ENCODE data around the gene C1orf52.

The C1orf52 gene

DNA sequence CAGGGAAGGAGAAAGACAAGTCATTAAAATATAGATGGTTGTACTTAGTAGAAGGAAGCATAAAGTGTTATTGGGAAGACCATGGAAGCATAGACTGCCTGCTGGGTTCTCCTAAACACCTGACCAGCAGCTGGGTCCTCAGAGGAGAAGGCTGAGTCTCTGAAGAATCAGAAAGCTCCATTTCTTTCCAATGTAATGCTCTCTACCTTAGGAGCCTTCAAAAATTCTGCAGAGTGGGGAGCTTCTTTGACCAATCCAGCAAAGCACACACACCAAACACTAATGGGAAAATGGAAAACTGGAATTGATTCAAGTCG is 38.0 kb upstream of the C1orf52 start:
- no peak overlapping the region for H3K4me3 ChIP-seq (replicated peaks; ENCODE audit: insufficient read depth, low read length)
- DNase-seq (ENCODE audit: low read depth in 1 of 2, low spot score in 1 of 2), result no peak
- H3K27ac ChIP-seq (replicated peaks), result no peak overlapping the region
- TF ChIP-seq, protein P1, sequence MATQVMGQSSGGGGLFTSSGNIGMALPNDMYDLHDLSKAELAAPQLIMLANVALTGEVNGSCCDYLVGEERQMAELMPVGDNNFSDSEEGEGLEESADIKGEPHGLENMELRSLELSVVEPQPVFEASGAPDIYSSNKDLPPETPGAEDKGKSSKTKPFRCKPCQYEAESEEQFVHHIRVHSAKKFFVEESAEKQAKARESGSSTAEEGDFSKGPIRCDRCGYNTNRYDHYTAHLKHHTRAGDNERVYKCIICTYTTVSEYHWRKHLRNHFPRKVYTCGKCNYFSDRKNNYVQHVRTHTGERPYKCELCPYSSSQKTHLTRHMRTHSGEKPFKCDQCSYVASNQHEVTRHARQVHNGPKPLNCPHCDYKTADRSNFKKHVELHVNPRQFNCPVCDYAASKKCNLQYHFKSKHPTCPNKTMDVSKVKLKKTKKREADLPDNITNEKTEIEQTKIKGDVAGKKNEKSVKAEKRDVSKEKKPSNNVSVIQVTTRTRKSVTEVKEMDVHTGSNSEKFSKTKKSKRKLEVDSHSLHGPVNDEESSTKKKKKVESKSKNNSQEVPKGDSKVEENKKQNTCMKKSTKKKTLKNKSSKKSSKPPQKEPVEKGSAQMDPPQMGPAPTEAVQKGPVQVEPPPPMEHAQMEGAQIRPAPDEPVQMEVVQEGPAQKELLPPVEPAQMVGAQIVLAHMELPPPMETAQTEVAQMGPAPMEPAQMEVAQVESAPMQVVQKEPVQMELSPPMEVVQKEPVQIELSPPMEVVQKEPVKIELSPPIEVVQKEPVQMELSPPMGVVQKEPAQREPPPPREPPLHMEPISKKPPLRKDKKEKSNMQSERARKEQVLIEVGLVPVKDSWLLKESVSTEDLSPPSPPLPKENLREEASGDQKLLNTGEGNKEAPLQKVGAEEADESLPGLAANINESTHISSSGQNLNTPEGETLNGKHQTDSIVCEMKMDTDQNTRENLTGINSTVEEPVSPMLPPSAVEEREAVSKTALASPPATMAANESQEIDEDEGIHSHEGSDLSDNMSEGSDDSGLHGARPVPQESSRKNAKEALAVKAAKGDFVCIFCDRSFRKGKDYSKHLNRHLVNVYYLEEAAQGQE (IDR thresholded peaks at IDR 0.05; ENCODE audit: insufficient replicate concordance, low read depth), result no peak
- H3K27me3 ChIP-seq (ENCODE audit: insufficient read depth, poor library complexity, severe bottlenecking), result no peaks in the 10 kb centered on the region

DNA sequence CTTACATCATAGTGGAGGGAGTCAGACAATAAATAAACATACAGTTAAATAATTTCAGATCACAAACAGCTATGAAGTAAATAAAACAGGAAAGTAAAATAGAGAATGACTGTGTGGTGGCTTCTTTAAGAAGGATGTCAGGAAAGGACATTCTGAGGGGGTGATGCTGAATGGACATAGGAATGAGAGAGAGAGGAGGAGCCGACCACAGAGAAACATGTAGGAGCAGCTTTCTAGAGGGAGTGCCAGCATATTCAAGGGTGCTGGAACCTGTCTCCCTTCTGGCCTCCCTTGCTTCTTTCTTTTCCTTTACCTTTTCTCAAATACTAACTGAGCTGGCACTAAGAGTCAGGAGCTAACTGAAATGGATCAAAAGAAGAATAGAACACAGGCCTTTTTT is 37.5 kb upstream of the C1orf52 start:
- Histone ChIP-seq H3K4me3 (replicated peaks; ENCODE audit: insufficient read depth, low read length) (no peak overlapping the region), H3K27ac (replicated peaks) (no peak overlapping the region), H3K27me3 (ENCODE audit: insufficient read depth, poor library complexity, severe bottlenecking) (no peaks in the 10 kb centered on the region)
- no peak for DNase-seq (ENCODE audit: low read depth in 1 of 2, low spot score in 1 of 2)
- TF ChIP-seq, protein P1 (IDR thresholded peaks at IDR 0.05; ENCODE audit: insufficient replicate concordance, low read depth), result no peak
- TF ChIP-seq, protein P2, sequence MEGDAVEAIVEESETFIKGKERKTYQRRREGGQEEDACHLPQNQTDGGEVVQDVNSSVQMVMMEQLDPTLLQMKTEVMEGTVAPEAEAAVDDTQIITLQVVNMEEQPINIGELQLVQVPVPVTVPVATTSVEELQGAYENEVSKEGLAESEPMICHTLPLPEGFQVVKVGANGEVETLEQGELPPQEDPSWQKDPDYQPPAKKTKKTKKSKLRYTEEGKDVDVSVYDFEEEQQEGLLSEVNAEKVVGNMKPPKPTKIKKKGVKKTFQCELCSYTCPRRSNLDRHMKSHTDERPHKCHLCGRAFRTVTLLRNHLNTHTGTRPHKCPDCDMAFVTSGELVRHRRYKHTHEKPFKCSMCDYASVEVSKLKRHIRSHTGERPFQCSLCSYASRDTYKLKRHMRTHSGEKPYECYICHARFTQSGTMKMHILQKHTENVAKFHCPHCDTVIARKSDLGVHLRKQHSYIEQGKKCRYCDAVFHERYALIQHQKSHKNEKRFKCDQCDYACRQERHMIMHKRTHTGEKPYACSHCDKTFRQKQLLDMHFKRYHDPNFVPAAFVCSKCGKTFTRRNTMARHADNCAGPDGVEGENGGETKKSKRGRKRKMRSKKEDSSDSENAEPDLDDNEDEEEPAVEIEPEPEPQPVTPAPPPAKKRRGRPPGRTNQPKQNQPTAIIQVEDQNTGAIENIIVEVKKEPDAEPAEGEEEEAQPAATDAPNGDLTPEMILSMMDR (IDR thresholded peaks at IDR 0.05; ENCODE audit: insufficient read depth, low read length), result no peak
- TF ChIP-seq GABPA (IDR thresholded peaks at IDR 0.05; ENCODE audit: low read depth) (no peak), SPI1 (IDR thresholded peaks at IDR 0.05; ENCODE audit: borderline replicate concordance, low read depth) (no peak), POLR2AphosphoS5 (IDR thresholded peaks at IDR 0.05; ENCODE audit: low read depth) (no peak)

DNA sequence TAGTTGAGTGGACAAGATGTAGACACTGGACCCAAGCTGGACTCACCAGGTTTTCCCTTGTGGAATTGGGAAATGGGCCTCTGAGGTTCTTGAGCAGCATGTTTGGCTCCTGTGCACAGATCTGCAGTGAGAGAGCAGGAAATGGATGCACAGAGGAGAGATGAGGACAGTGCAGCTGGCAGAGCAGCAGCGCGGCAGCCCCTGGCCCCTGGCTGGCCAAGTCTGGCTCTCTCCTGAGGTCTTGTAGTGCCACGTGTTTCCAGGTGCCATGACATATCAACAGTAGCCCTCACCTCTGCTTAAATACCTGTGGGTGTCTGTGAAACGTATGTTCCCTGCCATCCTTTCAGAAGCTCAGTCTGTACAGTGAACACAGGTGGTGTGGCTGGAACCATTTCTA is 36.2 kb upstream of the C1orf52 start:
- peaks cover 2% of the 10 kb centered on the region for H3K27me3 ChIP-seq (ENCODE audit: insufficient read depth, poor library complexity, severe bottlenecking)
- no peak overlapping the region for H3K27ac ChIP-seq (replicated peaks)
- no peak overlapping the region for H3K4me3 ChIP-seq (replicated peaks; ENCODE audit: insufficient read depth, low read length)
- DNase-seq (ENCODE audit: low read depth in 1 of 2, low spot score in 1 of 2), result no peak
- no peak for TF ChIP-seq GABPA (IDR thresholded peaks at IDR 0.05; ENCODE audit: low read depth)
- TF ChIP-seq, protein P2 (IDR thresholded peaks at IDR 0.05; ENCODE audit: insufficient read depth, low read length), result no peak

DNA sequence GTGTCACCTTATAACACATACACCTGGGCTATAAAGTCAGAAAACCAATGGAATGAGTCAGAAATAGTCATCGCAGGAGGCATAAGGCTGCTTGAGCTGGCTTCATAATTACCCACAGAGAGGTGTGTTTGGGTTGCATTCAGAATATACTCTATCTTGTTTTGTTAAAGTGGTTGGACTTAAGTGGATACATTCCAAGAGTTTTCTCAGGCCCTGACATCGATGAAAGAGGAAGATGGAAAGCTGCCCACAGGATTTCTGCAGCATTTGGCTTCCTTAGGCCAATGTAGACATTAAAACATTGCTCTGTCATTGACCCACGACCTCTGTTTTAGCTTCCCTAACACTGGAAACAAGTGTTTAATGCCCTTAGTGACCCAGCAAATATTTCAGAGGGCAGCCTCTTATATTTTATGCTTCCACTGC is 35.6 kb upstream of the C1orf52 start:
- Histone ChIP-seq H3K4me3 (replicated peaks; ENCODE audit: insufficient read depth, low read length) (no peak overlapping the region), H3K27ac (replicated peaks) (no peak overlapping the region), H3K27me3 (ENCODE audit: insufficient read depth, poor library complexity, severe bottlenecking) (peaks cover 2% of the 10 kb centered on the region)
- DNase-seq (ENCODE audit: low read depth in 1 of 2, low spot score in 1 of 2), result no peak
- TF ChIP-seq, protein P1 (IDR thresholded peaks at IDR 0.05; ENCODE audit: insufficient replicate concordance, low read depth), result no peak
